BE2C (cell line): ENCODE results near the gene ETS1.

Source experiments
- DNase-seq: peaks from one replicate; pipeline ENCODE4 v3.0.0-alpha.2; 2020
- H3K27me3 ChIP-seq: fragments of 250-450 bp; sonication (Bioruptor Pico); 2 replicates; pipeline ENCODE4 v1.5.1; 2020; ENCODE audit warnings: mild to moderate bottlenecking
- H3K36me3 ChIP-seq: fragments of 250-450 bp; sonication (Bioruptor Pico); 2 replicates; pipeline ENCODE4 v1.5.1; 2020; ENCODE audit warnings: mild to moderate bottlenecking
- H3K4me1 ChIP-seq: fragments of 250-450 bp; sonication (Bioruptor Pico); 2 replicates; pipeline ENCODE4 v1.5.1; 2020
- H3K4me3 ChIP-seq: 2 replicates; pipeline ENCODE4 v1.5.1; 2011; ENCODE audit warnings: low read depth, low read length
- H3K9me3 ChIP-seq: fragments of 250-450 bp; sonication (Bioruptor Pico); 2 replicates; pipeline ENCODE4 v1.5.1; 2020
- TF ChIP-seq, protein P1 (sequence below): IDR thresholded peaks from 2 replicates; pipeline ENCODE4 v1.5.1; 2012; ENCODE audit warnings: mild to moderate bottlenecking, low read depth, low read length

ETS1 gene

DNA sequence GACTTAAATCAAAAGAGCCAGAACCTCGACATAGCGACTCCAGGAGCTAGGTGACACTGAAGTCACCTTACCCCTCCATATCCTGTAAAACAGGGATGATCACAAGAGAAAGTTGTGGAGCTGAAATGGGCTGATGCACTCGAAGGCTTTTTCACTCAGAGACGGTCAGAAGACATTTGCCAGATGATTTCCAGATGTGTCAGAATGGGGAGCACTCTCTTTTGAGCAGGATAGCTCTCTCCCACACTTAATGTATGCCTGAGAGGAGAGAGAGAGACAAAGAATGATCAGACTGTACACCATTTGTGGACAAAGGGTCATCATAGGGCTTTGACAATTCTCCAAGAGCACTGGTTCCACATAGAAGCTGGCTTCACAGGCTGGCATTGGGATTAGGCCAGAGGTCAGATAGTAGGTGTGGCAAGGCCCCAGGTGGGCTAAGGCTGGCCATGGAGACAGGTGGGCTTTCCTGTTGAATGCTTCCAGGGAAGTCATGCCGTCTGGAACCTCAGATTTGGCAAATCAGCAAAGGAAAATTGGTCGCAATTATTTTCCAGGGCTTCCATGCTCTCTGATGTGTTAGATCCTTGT lies 42.3 kb upstream of the ETS1 start:
- Histone ChIP-seq H3K9me3 (no peaks in the 10 kb centered on the region), H3K36me3 (no peaks in the 10 kb centered on the region), H3K4me1 (no peaks in the 10 kb centered on the region), H3K4me3 (no peak overlapping the region), H3K27me3 (no peaks in the 10 kb centered on the region)
- TF ChIP-seq, protein P1, sequence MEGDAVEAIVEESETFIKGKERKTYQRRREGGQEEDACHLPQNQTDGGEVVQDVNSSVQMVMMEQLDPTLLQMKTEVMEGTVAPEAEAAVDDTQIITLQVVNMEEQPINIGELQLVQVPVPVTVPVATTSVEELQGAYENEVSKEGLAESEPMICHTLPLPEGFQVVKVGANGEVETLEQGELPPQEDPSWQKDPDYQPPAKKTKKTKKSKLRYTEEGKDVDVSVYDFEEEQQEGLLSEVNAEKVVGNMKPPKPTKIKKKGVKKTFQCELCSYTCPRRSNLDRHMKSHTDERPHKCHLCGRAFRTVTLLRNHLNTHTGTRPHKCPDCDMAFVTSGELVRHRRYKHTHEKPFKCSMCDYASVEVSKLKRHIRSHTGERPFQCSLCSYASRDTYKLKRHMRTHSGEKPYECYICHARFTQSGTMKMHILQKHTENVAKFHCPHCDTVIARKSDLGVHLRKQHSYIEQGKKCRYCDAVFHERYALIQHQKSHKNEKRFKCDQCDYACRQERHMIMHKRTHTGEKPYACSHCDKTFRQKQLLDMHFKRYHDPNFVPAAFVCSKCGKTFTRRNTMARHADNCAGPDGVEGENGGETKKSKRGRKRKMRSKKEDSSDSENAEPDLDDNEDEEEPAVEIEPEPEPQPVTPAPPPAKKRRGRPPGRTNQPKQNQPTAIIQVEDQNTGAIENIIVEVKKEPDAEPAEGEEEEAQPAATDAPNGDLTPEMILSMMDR: no peak
- no peak for DNase-seq

DNA sequence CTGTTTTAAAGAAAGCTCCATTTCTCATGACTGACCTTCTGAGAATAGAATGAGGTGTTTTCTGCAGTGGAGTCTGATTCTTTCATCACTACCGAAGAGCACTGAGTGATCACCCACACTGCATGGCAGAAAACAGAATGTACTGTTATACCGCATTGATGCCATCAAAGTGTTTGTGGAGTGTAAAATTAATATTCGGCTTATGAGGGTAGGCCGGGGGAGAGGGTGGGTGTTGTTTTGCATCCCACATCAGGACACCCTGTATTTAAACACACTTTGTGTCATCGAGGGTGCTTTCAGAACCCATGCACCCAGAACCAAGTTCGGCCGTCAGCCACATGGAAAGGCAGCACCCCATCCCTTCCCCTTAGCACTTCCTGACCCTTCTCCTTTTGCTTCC lies 41.3 kb upstream of the ETS1 start:
- Histone ChIP-seq H3K27me3 (no peaks in the 10 kb centered on the region), H3K36me3 (no peaks in the 10 kb centered on the region), H3K4me1 (no peaks in the 10 kb centered on the region), H3K4me3 (no peak overlapping the region), H3K9me3 (no peaks in the 10 kb centered on the region)
- DNase-seq: no peak
- TF ChIP-seq, protein P1: no peak

DNA sequence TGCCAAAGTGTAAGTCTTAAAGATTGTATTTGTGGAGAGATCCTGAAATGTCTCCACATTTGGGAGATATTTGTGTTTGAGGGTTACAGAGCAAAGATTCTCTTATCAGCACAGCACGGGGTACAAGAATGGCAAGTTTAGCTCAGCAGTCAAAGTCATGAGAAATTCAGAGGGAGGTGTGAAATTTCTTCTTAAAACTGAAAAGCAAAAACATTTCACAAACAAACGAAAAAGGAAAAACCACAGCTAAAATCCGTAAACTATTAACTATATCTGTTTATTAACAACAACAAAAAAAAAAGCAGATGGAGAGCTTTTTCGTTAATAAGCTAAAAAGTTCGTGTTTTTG lies 40.9 kb upstream of the ETS1 start:
- TF ChIP-seq, protein P1: no peak
- H3K9me3 ChIP-seq: no peaks in the 10 kb centered on the region
- no peaks in the 10 kb centered on the region for H3K36me3 ChIP-seq
- no peaks in the 10 kb centered on the region for H3K4me1 ChIP-seq
- DNase-seq: no peak
- no peaks in the 10 kb centered on the region for H3K27me3 ChIP-seq
- H3K4me3 ChIP-seq: no peak overlapping the region

DNA sequence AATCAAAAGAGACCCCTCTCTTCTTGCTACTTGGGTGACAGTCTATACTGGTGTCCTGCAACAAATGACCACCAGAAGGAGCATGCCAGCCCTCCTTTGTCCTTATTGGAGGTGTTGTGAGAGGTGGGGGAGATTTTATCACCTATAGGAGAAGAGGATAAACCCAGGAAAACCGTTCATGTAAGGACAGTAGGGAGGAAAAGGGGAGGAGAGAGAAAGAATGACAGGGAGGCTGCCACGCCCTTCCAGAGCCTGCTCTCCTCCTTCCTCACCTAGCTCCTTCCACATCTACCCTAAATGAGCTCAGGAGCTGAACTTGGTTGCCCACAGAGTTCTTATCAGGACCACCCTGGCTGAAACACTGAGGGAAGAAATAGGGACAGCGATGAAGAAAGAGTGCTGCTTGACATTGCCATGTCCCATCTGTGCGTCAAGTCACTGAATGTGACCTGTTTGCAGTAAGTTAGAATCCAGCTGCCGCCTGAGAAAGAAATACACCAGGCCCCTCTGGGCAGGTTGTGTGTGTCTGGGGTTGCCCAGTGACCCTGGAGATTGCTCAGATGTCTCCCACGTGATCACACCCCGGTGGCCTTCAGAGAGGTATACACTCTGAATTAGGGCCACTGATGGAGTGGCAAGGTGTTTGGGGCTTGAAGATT lies 40.4 kb upstream of the ETS1 start:
- DNase-seq: no peak
- Histone ChIP-seq H3K9me3 (no peaks in the 10 kb centered on the region), H3K36me3 (no peaks in the 10 kb centered on the region), H3K27me3 (no peaks in the 10 kb centered on the region), H3K4me3 (no peak overlapping the region), H3K4me1 (no peaks in the 10 kb centered on the region)
- TF ChIP-seq, protein P1: no peak

DNA sequence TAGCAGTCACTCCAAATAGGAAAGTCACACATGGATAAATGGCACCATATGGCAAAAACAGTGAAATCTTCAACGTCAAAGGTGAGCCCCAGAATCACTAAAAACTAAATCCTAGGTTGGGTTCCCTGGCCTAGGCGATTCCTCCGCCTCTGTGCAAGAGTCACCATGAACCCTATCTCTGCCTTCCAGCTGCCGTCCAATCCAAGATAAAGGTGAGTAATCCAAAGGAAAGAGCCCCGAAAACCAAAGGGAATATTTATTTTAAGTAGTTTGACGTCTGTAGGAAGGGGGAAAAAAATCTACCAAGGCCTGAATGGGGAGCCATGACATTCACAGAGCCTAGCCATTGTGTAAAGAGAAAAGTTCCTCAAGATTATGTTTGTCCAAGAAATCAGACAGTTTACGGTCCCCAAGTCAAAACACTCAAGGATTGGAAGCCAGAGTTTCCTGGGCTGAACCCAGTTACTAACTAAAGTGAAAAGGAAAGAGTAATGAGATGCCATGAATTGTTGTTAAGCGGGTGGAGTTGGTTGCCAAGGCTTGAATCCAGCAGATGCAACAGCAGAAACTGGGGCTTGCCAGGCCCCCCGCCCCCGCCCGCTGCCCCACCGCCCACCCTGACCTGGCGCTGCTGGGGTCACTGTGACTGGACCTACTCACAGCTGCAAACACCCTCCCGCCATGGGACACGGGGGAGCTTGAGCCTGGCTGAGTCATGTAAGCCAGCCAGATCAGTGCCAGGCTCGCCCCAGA lies 39.7 kb upstream of the ETS1 start:
- no peak overlapping the region for H3K4me3 ChIP-seq
- DNase-seq: no peak
- no peaks in the 10 kb centered on the region for H3K36me3 ChIP-seq
- no peaks in the 10 kb centered on the region for H3K4me1 ChIP-seq
- H3K9me3 ChIP-seq: no peaks in the 10 kb centered on the region
- H3K27me3 ChIP-seq: no peaks in the 10 kb centered on the region
- TF ChIP-seq, protein P1: no peak

DNA sequence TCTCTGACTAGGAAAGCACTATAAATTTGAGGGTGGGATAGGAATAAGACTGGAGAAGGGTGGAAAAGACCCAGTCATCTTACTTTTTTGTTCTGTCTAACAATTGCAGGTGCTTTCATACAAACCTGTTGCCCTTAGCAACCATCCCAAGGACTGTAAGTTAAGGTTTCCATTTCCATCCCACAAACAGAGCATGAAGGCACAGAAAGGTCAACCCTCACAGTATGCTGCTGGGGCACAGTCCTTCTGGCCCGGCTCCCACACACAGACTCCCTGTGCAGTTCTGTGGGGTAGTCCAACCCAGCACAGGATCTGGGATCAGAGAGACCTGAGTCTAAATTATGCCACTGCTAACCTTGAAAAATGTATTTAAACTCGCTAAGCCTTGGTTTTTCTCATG lies 38.4 kb upstream of the ETS1 start:
- H3K4me1 ChIP-seq: no peaks in the 10 kb centered on the region
- H3K27me3 ChIP-seq: no peaks in the 10 kb centered on the region
- no peak overlapping the region for H3K4me3 ChIP-seq
- DNase-seq: no peak
- H3K9me3 ChIP-seq: no peaks in the 10 kb centered on the region
- H3K36me3 ChIP-seq: no peaks in the 10 kb centered on the region
- TF ChIP-seq, protein P1: no peak
